Upper lobe of left lung (tissue), 4 donors: Measurements from ENCODE around the gene PTPRD.

Source experiments
- EP300 ChIP-seq, 4 donors: sonication (generic); formaldehyde crosslinking; IDR thresholded peaks; one replicate each; pipeline ENCODE4 v1.5.1; 2017; ENCODE audit warnings: antibody characterized with exemption in 4 of 4, control low read depth in 2 of 4
- POLR2AphosphoS5 ChIP-seq, 2 donors: sonication (generic); formaldehyde crosslinking; IDR thresholded peaks; one replicate each; pipeline ENCODE4 v1.5.1; 2017; ENCODE audit warnings: antibody characterized with exemption in 2 of 2
- TF ChIP-seq, protein P1 (sequence below), 6 experiments: fragments of 450-650 bp in 4 of 6; fragments of 200-600 bp in 2 of 6; sonication (generic) in 2 of 6; IDR thresholded peaks; one replicate each; pipeline ENCODE4 v1.5.1; 2016 to 2019; ENCODE audit warnings: antibody characterized with exemption in 6 of 6

DNA sequence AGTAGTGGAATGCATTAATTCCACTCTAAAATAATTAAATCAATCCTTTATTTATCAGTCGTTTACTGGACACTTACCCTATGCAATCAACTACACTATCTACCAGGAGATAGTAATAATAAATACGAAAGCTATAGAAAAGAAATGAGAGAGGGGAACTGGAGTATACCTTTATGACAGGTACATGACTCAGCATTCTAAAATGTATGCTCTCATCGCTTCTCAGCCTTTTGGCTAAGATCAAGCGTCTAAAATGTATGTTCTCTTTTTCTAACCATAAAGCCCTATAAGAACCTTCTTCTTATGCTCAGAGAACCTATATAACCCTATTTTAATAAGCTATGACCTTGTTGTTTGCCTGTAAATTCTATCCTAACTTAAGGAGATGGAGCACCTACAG is 2059.4 kb downstream of the PTPRD start:
- TF ChIP-seq EP300 (IDR thresholded peaks at IDR 0.05) (no peak), POLR2AphosphoS5 (IDR thresholded peaks at IDR 0.05) (no peak)
- TF ChIP-seq, protein P1, sequence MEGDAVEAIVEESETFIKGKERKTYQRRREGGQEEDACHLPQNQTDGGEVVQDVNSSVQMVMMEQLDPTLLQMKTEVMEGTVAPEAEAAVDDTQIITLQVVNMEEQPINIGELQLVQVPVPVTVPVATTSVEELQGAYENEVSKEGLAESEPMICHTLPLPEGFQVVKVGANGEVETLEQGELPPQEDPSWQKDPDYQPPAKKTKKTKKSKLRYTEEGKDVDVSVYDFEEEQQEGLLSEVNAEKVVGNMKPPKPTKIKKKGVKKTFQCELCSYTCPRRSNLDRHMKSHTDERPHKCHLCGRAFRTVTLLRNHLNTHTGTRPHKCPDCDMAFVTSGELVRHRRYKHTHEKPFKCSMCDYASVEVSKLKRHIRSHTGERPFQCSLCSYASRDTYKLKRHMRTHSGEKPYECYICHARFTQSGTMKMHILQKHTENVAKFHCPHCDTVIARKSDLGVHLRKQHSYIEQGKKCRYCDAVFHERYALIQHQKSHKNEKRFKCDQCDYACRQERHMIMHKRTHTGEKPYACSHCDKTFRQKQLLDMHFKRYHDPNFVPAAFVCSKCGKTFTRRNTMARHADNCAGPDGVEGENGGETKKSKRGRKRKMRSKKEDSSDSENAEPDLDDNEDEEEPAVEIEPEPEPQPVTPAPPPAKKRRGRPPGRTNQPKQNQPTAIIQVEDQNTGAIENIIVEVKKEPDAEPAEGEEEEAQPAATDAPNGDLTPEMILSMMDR (IDR thresholded peaks at IDR 0.05), result no peak
